HG03432 (cell line): ENCODE results near the gene FLT1.
A peak's percentile ranks its signal among the peaks of the same experiment; 100 is the strongest.

Experiments used
- ATAC-seq: cut with Tn5 transposase; IDR thresholded peaks from one replicate; pipeline ENCODE4 v1.9.1; 2021; ENCODE audit warnings: mild to moderate bottlenecking, moderate library complexity; ENCODE audit not compliant: unreplicated experiment

The FLT1 gene

DNA sequence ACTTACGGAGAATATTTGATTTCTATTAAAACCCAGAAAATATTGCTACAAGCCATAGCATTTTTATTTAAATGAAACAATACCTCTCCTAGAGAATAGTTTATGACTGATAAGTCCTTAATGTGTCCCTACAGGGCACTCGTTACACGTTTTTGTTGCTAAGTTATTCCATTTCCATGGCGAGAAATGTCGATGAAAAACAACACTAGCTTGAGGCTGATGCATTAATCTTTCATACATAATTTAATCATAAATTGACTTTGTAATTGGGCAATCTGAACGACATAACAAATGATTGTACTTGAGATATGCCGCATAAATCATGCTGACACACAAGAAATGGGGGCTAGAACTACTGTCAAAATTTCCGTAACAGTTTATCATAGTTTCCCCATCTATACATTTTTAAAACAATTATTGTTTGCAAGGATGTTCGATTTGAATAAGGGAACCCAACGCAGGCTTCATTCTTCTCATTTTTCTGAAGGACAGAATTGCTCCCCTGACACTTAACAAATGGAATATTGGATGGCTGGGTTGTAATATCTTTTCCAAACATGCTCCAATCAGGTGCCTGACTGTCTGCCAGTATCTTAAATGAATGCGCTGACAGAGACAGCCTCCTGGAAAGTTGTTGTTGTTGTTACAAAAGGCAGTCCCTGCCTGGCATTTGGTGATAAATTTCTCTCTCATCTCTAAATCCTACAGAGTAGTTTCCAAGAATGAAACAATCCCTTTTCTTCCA lies 61.9 kb downstream of the FLT1 start:
- ATAC-seq = no peak

DNA sequence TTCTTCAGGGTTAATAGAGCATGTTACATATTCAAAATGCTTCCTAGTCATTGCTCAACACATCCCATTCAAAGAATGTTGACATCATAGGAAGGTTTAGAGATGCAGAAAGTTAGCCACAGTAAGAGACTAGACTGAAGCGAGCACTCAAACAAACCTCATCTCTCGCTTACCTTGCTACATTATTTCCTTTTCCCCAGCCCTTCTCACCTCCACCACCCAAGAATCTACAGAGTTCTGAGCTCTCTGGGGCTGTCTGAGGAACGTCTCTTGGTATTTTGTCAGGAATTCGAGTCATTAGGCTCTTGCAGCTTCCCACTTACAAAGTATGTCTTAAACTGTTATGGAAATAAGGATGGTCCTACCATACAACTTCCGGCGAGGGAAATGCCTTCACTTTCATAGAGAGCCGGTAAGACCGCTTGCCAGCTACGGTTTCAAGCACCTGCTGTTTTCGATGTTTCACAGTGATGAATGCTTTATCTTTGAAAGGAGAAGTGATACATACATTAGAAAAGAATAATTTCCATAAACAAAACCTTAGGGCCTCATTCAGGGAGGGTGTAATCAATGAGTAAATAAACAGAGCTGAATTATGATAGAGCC lies 65.1 kb downstream of the FLT1 start:
- ATAC-seq = peak; percentile 95

DNA sequence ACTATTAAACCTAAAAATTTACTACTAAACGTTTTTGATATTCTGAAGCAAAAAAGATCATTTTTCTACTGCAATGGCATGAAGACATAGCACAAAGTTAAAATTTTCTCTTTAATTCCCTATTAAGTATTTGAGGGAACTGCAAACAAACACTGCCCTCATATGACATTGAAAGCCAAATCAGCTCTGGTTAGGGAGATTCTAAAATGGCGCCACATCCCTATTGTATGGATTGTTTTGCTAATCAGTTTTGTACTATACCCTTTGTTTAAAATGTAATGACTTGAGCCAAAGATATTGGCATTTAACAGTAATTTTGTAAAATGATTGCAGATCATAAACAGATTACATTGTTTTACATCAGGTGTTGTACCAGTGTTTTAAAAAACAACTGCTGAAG lies 65.8 kb downstream of the FLT1 start:
- no peak for ATAC-seq

DNA sequence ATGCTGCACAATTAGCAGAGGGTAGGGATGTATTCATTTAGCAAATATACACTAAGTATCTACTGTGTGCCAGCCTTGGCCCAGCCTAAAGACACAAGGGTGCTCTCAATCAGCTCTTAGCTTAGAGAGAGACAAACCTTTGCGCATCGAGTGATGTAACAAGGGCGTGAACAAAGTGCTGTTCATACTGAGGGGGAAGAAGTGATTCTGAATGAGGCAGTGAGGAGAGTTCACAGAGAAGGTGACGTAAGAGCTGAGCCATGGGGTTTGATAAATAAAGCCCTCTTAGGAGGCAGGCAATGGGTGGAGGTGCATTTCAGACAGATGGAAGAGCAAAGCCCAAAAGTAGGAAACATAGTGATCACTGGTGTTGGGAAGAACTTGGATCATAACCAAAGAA lies 68.5 kb downstream of the FLT1 start:
- ATAC-seq = no peak

GRCh38 chr13:28425793-28426192 lies 69.1 kb downstream of the FLT1 start:
- no peak for ATAC-seq

DNA sequence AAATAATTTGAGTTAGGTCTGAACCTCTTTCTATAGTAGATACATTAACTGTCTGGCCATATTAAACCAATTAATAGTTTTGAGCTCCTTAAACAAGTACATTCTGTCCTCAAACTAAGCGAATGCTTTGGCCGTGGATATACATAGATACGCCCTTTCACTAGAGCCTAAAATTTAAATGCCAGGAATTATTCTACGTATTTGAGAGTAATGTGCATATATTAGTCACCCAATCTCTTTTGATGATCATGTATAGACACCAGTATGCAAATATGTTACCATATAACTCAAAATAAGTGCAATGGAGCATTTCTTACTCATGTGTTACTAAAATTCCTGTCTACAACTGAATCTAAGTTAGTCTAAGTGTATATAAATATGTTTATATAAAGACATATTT lies 70.4 kb downstream of the FLT1 start:
- ATAC-seq = no peak

DNA sequence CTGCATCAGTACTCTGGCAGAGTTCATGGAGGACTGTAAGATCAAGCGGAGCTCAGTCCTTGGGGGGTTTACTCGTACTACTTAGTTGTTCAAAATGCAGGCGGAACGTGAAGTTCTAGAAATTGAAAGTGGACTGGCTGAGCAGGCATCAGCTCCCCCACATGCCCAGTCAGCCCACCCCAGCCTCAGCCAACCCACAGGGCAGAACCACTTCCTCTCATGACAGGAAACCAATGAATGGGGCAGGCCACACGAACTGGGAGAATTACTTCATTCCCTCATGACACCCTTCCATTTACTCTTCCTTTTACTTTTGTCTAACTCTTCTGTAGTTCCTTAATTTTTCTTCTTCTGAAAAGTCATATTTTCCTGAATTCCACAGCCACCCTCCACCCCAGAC lies 71.9 kb downstream of the FLT1 start:
- peak; percentile 92 for ATAC-seq

- no peak for ATAC-seq
These were observed 73.1 kb downstream of the FLT1 start for GRCh38 chr13:28421676-28422410.

DNA sequence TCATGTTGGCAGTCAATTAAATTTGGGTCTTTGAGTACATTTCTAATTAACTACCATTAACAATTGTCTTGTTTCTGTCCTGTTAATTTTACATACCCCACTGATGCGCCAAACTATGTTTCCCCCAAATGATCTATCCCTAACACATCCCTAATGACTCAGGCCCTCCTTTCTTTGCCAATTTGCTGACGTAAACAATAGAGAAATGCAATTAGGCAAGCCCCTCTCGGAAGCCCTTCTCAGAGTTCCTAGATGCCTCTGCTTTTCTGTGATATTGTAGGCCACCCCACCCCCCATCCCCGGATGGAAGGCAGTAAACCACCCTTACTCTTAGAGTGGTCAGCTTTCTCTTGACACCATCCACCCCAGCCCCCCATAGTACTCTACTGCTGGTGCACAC lies 74.2 kb downstream of the FLT1 start:
- no peak for ATAC-seq

GRCh38 chr13:28415994-28416421 lies 78.9 kb downstream of the FLT1 start:
- ATAC-seq = no peak

DNA sequence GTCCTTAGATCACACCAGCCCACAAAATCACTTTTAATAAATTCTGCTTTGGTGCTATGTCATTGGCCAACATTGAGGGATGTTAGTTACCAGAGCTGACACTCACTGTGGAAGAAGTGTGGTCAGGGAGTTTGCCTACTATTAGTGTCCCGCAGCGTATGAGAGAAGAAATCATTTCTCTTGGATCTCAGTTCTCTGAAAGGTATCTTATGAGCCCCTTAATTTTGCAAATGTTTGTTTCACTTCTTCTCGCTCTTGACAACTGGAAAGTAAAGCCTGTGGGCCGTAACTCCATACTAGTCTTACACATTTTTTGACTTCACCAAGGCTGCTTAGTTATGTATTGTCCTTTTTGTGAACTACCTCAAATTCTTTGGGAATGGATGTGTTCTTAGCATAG lies 80.9 kb downstream of the FLT1 start:
- ATAC-seq = no peak

DNA sequence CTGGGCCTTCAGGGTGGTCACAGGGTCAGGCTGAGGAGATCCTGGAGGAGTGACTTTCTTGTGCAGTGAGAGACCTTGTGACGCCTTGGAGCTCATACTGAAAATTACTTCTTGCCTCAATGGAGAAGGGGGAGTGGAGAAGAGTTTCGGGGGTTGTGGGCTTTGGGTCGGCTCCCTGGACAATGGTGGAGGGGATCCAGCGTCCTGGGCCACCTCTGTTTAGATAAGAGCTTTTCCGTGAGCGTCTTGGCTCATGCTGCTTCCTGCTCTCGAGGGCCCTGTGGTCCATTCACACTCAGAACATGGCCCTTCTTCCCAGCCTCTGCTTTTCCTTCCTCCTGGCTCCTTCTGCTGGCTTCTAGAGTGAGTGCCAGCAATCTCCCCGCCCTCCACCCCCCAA lies 81.9 kb downstream of the FLT1 start:
- ATAC-seq = no peak

- no peak for ATAC-seq
These were observed 83.0 kb downstream of the FLT1 start for GRCh38 chr13:28411831-28412353.

DNA sequence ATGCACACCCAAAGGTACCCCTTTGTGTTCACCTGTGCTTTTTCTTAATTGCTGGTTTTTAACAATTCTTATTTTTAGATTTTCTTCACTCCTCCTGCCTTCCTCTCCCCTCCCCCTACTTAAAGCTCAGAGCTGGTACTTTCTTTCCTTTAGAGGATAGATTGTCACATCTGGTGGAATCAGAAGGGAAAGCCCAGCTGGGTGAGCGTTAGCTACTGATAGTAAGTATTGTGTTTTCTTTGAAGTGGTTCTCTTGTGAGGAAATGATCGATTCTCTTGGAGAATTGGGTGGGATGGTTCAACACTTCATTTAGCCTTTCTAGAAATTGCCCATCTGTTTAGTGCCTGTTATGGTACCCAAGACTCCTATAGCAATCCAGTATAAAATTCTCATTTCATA lies 84.8 kb downstream of the FLT1 start:
- ATAC-seq = no peak

DNA sequence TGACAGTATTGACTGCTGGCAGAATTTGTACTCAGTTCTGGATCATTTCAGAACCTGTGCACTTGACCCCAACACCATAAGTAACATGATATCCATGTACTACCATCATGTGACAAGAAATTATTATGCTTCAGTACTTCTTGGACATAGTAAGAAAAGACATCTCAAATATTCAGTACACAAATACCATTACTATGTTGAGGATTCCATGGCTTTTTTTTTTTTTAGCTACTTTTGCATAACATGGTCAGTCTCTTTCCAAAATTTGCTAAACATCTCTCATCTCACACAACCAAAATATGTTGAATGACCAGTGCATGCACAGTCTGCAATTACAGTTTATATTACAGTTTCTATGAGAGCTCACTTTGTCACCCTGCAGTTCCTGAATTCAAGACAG lies 85.3 kb downstream of the FLT1 start:
- ATAC-seq = no peak

DNA sequence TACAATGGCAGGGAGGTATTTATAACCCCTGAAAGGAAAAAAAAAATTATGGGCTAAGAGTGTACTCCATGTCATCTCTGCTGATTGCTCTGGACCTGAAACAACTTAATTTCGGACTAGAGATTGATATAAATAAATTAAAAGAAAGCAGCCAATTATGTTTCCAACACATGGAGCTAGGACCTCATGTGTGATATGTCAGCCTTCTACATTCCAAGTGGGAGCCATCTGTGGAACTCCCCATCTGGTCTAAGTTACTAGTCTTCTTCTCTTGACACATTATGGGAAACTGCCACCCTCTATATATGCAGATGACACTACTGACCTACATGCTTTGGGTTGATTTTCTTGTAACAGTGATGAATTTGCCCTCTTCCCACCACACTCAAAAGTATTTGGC lies 86.1 kb downstream of the FLT1 start:
- no peak for ATAC-seq

- ATAC-seq = no peak
These were observed 86.6 kb downstream of the FLT1 start for GRCh38 chr13:28408235-28408848.

DNA sequence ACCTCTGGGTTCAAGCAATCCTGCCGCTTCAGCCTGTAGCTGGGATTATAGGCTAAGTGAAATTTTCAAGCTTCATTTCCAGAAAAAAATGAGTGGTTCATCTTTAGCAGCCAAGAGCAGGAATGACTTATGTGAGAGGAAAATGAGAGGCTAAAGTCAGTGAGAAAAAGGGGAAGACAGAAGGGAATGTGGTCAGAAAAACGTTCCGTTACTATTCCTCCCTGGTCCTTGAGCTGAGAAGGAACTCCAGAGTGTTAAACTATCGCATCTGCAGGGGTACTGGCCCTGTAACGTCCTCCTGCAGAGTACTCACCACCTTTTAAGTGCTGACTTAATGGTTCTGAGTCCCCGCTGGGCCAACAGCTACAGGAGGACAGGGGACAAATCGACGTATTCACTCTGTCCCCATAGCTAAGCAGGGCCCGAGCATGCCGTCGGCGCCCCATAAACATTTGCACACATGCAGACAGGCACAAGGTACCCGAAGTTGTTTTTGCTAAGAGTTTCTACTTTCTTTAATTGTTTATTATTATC lies 88.1 kb downstream of the FLT1 start:
- ATAC-seq = no peak

GRCh38 chr13:28402057-28402381 lies 92.9 kb downstream of the FLT1 start:
- ATAC-seq = no peak

DNA sequence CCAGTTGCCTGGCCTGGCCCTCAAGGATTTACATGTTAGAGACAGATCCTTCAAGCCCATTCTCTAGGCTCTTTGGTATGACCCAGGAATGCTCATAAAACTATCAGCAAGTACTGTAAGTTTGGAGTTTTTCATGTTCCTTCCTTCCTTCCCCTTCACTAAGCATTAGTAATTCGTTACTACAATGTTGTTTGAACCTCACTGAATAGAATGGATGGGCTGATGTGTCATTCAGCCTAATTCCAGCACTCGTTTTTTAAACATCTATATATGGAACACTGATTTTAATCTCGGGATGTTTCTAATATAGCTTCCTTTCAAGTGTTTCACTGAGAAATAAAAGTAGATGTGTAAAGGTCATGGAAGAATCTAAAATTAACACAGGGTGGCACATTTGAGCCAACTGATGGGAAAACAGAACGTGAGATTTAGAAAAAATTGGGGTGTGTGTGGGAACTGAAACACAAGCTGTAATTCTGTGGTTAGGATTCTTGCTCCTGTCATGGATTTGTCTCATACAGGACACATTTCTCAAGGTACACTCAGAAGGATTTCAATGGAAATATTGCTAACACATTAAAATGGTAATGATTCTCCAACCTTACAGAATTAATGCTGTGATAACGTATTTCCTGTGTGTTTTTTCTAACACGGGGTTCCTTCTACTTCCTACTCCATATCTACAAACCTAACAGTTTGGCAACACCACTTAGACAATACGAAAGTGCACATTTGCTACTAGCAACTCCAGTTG lies 93.4 kb downstream of the FLT1 start:
- ATAC-seq = peak; percentile 60

- no peak for ATAC-seq
These were observed 98.9 kb downstream of the FLT1 start for GRCh38 chr13:28396053-28396452.
